Keratinocyte (primary cell): ENCODE results near the gene SH3BP5. TPM values are rescaled to one million over a fixed set of nuclear protein-coding genes. Genes with fewer than 3 reads are reported as not detected.

Experiments used
- DNase-seq: peaks from one replicate; pipeline ENCODE4 v3.0.0-alpha.2; 2011; ENCODE audit warnings: low read depth, missing footprints, low spot score
- FAIRE-seq: peaks from 2 replicates; lab custom pipeline; 2011; peaks lifted over from hg19 to GRCh38; lab: Jason Lieb, UNC
- H2AFZ ChIP-seq: 2 replicates; pipeline ENCODE4 v1.6.0; 2012; ENCODE audit warnings: low read length, control low read depth, inconsistent platforms; ENCODE audit not compliant: control insufficient read depth
- H3K27ac ChIP-seq: 2 replicates; pipeline ENCODE4 v1.5.1; 2011; ENCODE audit warnings: low read length; ENCODE audit not compliant: control insufficient read depth, insufficient read depth
- H3K27me3 ChIP-seq: 3 replicates; pipeline ENCODE4 v1.6.0; 2011; ENCODE audit warnings: low read length; ENCODE audit not compliant: control insufficient read depth, insufficient read depth; ENCODE audit errors: extremely low read depth
- H3K36me3 ChIP-seq, 2 experiments: 2 replicates in 1 of 2; 3 replicates in 1 of 2; pipeline ENCODE4 v1.5.1; 2011; ENCODE audit warnings: low read length in 2 of 2, mild to moderate bottlenecking in 1 of 2; ENCODE audit not compliant: control insufficient read depth in 2 of 2, insufficient read depth in 2 of 2; ENCODE audit errors: extremely low read depth in 1 of 2
- H3K4me1 ChIP-seq: 3 replicates; pipeline ENCODE4 v1.5.1; 2011; ENCODE audit warnings: low read length; ENCODE audit not compliant: control insufficient read depth, insufficient read depth; ENCODE audit errors: extremely low read depth
- H3K4me2 ChIP-seq: 3 replicates; pipeline ENCODE4 v1.6.0; 2011; ENCODE audit warnings: low read depth, low read length; ENCODE audit not compliant: control insufficient read depth, insufficient read depth; ENCODE audit errors: extremely low read depth
- H3K4me3 ChIP-seq, 3 experiments: fragments of 200-600 bp in 1 of 3; sonication (generic) in 1 of 3; 2 replicates in 2 of 3; 3 replicates in 1 of 3; pipeline ENCODE4 v1.5.1; 2011 to 2016; ENCODE audit warnings: low read length in 3 of 3, mild to moderate bottlenecking in 3 of 3, control low read depth in 2 of 3, inconsistent platforms in 1 of 3, low read depth in 1 of 3, mixed read lengths in 1 of 3, mixed run types in 1 of 3, moderate library complexity in 1 of 3; ENCODE audit not compliant: control insufficient read depth in 2 of 3, insufficient read depth in 2 of 3; ENCODE audit errors: extremely low read depth in 1 of 3
- H3K79me2 ChIP-seq: 2 replicates; pipeline ENCODE4 v1.6.0; 2012; ENCODE audit warnings: low read length; ENCODE audit not compliant: control insufficient read depth, insufficient read depth
- H3K9ac ChIP-seq: 3 replicates; pipeline ENCODE4 v1.6.0; 2011; ENCODE audit warnings: low read length; ENCODE audit not compliant: control insufficient read depth, insufficient read depth; ENCODE audit errors: extremely low read depth
- H3K9me1 ChIP-seq: 3 replicates; pipeline ENCODE4 v1.6.0; 2011; ENCODE audit warnings: low read length; ENCODE audit not compliant: control insufficient read depth, insufficient read depth; ENCODE audit errors: extremely low read depth
- H3K9me3 ChIP-seq: 2 replicates; pipeline ENCODE4 v1.5.1; 2012; ENCODE audit warnings: low read depth, low read length; ENCODE audit not compliant: control insufficient read depth
- H4K20me1 ChIP-seq: 3 replicates; pipeline ENCODE4 v1.6.0; 2011; ENCODE audit warnings: low read length; ENCODE audit not compliant: control insufficient read depth, insufficient read depth; ENCODE audit errors: extremely low read depth
- EZH2 ChIP-seq: IDR thresholded peaks from one replicate; pipeline ENCODE4 v1.6.1; 2012; ENCODE audit warnings: inconsistent platforms, mild to moderate bottlenecking, low read length, moderate library complexity
- dilution Hi-C: fragments of 300-500 bp; cut with MboI; formaldehyde crosslinking; loops from one replicate; pipeline ENCODE4 v1.7.0; 2020; ENCODE audit warnings: low sequenced_read_pairs; ENCODE audit not compliant: extremely low pct_ligation_motif_present
- polyA plus RNA-seq, 5 experiments: library from polyadenylated mRNA; depleted of rRNA in 3 of 5; stranded (reverse) in 3 of 5; stranded (forward) in 1 of 5; unstranded in 1 of 5; fragments of >200 nt; gene quantifications; 1 replicate in 1 of 5; 2 replicates in 3 of 5; 3 replicates in 1 of 5; pipeline versions ENCODE4 v1.2.1 to v1.2.3, GENCODE V29; 2011 to 2012; ENCODE audit warnings: missing spikeins in 2 of 5, low read depth in 1 of 5, low replicate concordance in 1 of 5
- TF ChIP-seq, protein P1 (sequence below), 3 experiments: IDR thresholded peaks in 1 of 3; conservative IDR thresholded peaks in 1 of 3; optimal IDR thresholded peaks in 1 of 3; 2 replicates in 2 of 3; 3 replicates in 1 of 3; pipeline versions ENCODE3 to v1.5.1; 2011; ENCODE audit warnings: low read length in 3 of 3, mild to moderate bottlenecking in 3 of 3, moderate library complexity in 2 of 3, control low read depth in 1 of 3, inconsistent platforms in 1 of 3; ENCODE audit not compliant: insufficient read depth in 2 of 3; ENCODE audit errors: extremely low read depth in 1 of 3

The SH3BP5 gene
- polyA plus RNA-seq, 1 donor (not counting 4 experiments of a cell fraction or from before 2014, with no cell fraction given), result 13.4 TPM

DNA sequence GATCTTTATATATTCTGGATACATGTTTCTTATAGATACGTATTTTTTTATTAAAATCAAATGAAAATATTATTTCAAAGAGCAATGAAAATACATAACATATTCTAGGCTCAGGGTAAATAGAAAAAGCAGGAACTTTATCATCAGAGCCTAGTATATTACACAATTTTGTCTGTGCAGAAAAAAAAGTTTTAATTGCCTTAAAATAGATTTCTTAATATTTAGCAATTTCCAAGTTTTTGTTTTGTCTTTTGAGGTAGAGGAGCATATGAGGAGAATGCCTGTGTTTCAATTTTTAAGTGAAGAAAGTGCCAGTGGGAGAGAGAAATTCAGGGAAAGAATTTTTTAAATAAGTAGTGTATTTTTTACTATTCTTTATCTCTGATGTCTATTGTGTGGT lies 115.9 kb downstream of the SH3BP5 start:
- peaks cover 2% of the 10 kb centered on the region for H3K4me1 ChIP-seq
- peaks cover 18 to 20% of the 10 kb centered on the region in 2 experiments for H3K36me3 ChIP-seq
- H3K9ac ChIP-seq, result no peak overlapping the region
- TF ChIP-seq, protein P1, sequence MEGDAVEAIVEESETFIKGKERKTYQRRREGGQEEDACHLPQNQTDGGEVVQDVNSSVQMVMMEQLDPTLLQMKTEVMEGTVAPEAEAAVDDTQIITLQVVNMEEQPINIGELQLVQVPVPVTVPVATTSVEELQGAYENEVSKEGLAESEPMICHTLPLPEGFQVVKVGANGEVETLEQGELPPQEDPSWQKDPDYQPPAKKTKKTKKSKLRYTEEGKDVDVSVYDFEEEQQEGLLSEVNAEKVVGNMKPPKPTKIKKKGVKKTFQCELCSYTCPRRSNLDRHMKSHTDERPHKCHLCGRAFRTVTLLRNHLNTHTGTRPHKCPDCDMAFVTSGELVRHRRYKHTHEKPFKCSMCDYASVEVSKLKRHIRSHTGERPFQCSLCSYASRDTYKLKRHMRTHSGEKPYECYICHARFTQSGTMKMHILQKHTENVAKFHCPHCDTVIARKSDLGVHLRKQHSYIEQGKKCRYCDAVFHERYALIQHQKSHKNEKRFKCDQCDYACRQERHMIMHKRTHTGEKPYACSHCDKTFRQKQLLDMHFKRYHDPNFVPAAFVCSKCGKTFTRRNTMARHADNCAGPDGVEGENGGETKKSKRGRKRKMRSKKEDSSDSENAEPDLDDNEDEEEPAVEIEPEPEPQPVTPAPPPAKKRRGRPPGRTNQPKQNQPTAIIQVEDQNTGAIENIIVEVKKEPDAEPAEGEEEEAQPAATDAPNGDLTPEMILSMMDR (optimal IDR thresholded peaks at IDR 0.05 in 1 of 3, IDR thresholded peaks at IDR 0.05 in 1 of 3, conservative IDR thresholded peaks at IDR 0.05 in 1 of 3; ENCODE audit: extremely low read depth in 1 of 3, insufficient read depth in 2 of 3, low read length in 3 of 3), result no peak
- TF ChIP-seq EZH2, result no peak
- H3K4me3 ChIP-seq, result no peak overlapping the region
- dilution Hi-C loops, result no loop called here
- H3K27ac ChIP-seq, result no peak overlapping the region
- H3K9me3 ChIP-seq, result no peaks in the 10 kb centered on the region
- no peak for FAIRE-seq
- no peaks in the 10 kb centered on the region for H3K79me2 ChIP-seq
- H2AFZ ChIP-seq, result no peak overlapping the region
- no peak for DNase-seq
- H3K9me1 ChIP-seq, result no peaks in the 10 kb centered on the region
- no peaks in the 10 kb centered on the region for H4K20me1 ChIP-seq
- H3K27me3 ChIP-seq, result no peaks in the 10 kb centered on the region
- H3K4me2 ChIP-seq, result no peak overlapping the region

DNA sequence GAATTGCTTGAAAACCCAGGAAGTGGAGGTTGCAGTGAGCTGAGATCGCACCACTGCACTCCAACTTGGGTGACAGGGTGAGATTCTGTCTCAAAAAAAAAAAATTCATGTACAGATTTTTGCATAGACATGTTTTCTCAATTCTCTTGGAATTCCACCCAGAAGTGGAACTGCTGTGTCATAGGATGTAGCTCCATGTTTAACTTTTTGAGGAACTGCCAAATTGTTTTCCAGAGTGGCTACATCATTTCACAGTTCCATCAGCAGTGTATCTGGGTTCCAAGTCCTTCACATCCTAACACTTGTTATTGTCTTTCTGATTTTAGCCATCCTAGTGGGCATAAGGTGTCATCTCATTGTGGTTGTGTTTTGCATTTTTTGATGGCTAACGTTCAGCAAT lies 116.4 kb downstream of the SH3BP5 start:
- Histone ChIP-seq H3K4me2 (no peak overlapping the region), H3K9ac (no peak overlapping the region), H3K27ac (no peak overlapping the region), H3K27me3 (no peaks in the 10 kb centered on the region), H4K20me1 (no peaks in the 10 kb centered on the region), H3K9me1 (no peaks in the 10 kb centered on the region), H3K4me1 (peaks cover 2% of the 10 kb centered on the region), H3K36me3 (peaks cover 16 to 18% of the 10 kb centered on the region in 2 experiments), H2AFZ (no peak overlapping the region), H3K9me3 (no peaks in the 10 kb centered on the region), H3K79me2 (no peaks in the 10 kb centered on the region), H3K4me3 (no peak overlapping the region)
- FAIRE-seq (no peak), DNase-seq (no peak)
- dilution Hi-C loops, result no loop called here
- TF ChIP-seq EZH2, result no peak
- TF ChIP-seq, protein P1 (optimal IDR thresholded peaks at IDR 0.05 in 1 of 3, IDR thresholded peaks at IDR 0.05 in 1 of 3, conservative IDR thresholded peaks at IDR 0.05 in 1 of 3; ENCODE audit: extremely low read depth in 1 of 3, insufficient read depth in 2 of 3, low read length in 3 of 3), result no peak
